SH-SY5Y (cell line): ENCODE data around the gene SLC13A5.

Source experiments
- GATA2 ChIP-seq: IDR thresholded peaks from 2 replicates; pipeline ENCODE4 v1.6.1; 2011; ENCODE audit warnings: mild to moderate bottlenecking, low read depth, low read length
- GATA3 ChIP-seq: IDR thresholded peaks from 2 replicates; pipeline ENCODE4 v1.6.1; 2011; ENCODE audit warnings: low read depth, mild to moderate bottlenecking, low read length, moderate library complexity

GRCh38 chr17:6670571-6670970, 42.6 kb downstream of the SLC13A5 start:
- TF ChIP-seq GATA2 (no peak), GATA3 (no peak)
